ENCODE measurements around the gene HYKK. TPM values are rescaled to one million over a fixed set of nuclear protein-coding genes. Genes with fewer than 3 reads are reported as not detected.
"Not testable (repeated sequence)": the region's sequence is repeated elsewhere in the genome, so short reads cannot be mapped to it uniquely, and the experiment has no call there.

HYKK gene
- total and polyA plus RNA-seq, 5 donors from 2014 or later, result 1.6 to 4.1 (median 2.8) TPM

GRCh38 chr15:78527325-78527724 is 19.9 kb downstream of the HYKK start:
- Histone ChIP-seq H3K4me1 (ENCODE audit: control insufficient read depth, insufficient read depth, low read length, poor library complexity, severe bottlenecking) (no peaks in the 10 kb centered on the region), H3K9me3 (ENCODE audit: control insufficient read depth in 2 of 2, low read length in 2 of 2) (no peaks in the 10 kb centered on the region), H3K27me3 (ENCODE audit: control insufficient read depth, insufficient read depth, low read length) (no peaks in the 10 kb centered on the region), H3K27ac (ENCODE audit: insufficient read depth, low read length, poor library complexity, severe bottlenecking) (no peak overlapping the region), H3K4me3 (ENCODE audit: low read depth, low read length) (no peak overlapping the region), H3K36me3 (ENCODE audit: control insufficient read depth, insufficient read depth, low read length) (no peaks in the 10 kb centered on the region)
- DNase-seq (no peak), ATAC-seq (ENCODE audit: low read depth in 2 of 2) (no peak)
- Mint-ChIP-seq H3K27me3 (peaks cover 13% of the 10 kb centered on the region), H3K4me3 (no peak overlapping the region), H3K9me3 (peaks cover 0 to 3% (median 0%) of the 10 kb centered on the region in 7 donors), H3K27ac (no peak overlapping the region), H3K36me3 (peaks cover 9% of the 10 kb centered on the region), H3K4me1 (no peaks in the 10 kb centered on the region)

GRCh38 chr15:78533331-78533730 is 26.0 kb downstream of the HYKK start:
- H3K4me1 ChIP-seq (ENCODE audit: control insufficient read depth, insufficient read depth, low read length, poor library complexity, severe bottlenecking), result no peaks in the 10 kb centered on the region
- Mint-ChIP-seq H3K27me3 (no peaks in the 10 kb centered on the region), H3K36me3 (peaks cover 6% of the 10 kb centered on the region), H3K27ac (no peak overlapping the region), H3K4me3 (no peak overlapping the region), H3K9me3 (no peaks in the 10 kb centered on the region), H3K4me1 (no peaks in the 10 kb centered on the region)
- ATAC-seq (ENCODE audit: low read depth in 2 of 2) (no peak), DNase-seq (no peak)
- H3K27ac ChIP-seq (ENCODE audit: insufficient read depth, low read length, poor library complexity, severe bottlenecking), result no peak overlapping the region
- no peaks in the 10 kb centered on the region for H3K9me3 ChIP-seq (ENCODE audit: control insufficient read depth in 2 of 2, low read length in 2 of 2)
- H3K36me3 ChIP-seq (ENCODE audit: control insufficient read depth, insufficient read depth, low read length), result no peaks in the 10 kb centered on the region
- no peaks in the 10 kb centered on the region for H3K27me3 ChIP-seq (ENCODE audit: control insufficient read depth, insufficient read depth, low read length)
- H3K4me3 ChIP-seq (ENCODE audit: low read depth, low read length), result no peak overlapping the region

GRCh38 chr15:78536134-78536533 is 28.8 kb downstream of the HYKK start:
- H3K27ac ChIP-seq (ENCODE audit: insufficient read depth, low read length, poor library complexity, severe bottlenecking), result no peak overlapping the region
- no peak overlapping the region for H3K4me3 Mint-ChIP-seq
- no peak for ATAC-seq (ENCODE audit: low read depth in 2 of 2)
- H3K9me3 Mint-ChIP-seq, result no peaks in the 10 kb centered on the region
- H3K4me3 ChIP-seq (ENCODE audit: low read depth, low read length), result no peak overlapping the region
- H3K4me1 Mint-ChIP-seq, result peaks cover 5 to 10% (median 7%) of the 10 kb centered on the region in 4 donors
- no peak overlapping the region for H3K27ac Mint-ChIP-seq
- H3K36me3 Mint-ChIP-seq, result peaks cover 6% of the 10 kb centered on the region
- H3K27me3 Mint-ChIP-seq, result peaks cover 6% of the 10 kb centered on the region
- peaks cover 7% of the 10 kb centered on the region for H3K4me1 ChIP-seq (ENCODE audit: control insufficient read depth, insufficient read depth, low read length, poor library complexity, severe bottlenecking)
- no peaks in the 10 kb centered on the region for H3K27me3 ChIP-seq (ENCODE audit: control insufficient read depth, insufficient read depth, low read length)
- no peaks in the 10 kb centered on the region for H3K36me3 ChIP-seq (ENCODE audit: control insufficient read depth, insufficient read depth, low read length)
- no peak for DNase-seq
- no peaks in the 10 kb centered on the region for H3K9me3 ChIP-seq (ENCODE audit: control insufficient read depth in 2 of 2, low read length in 2 of 2)

- Mint-ChIP-seq H3K9me3 (no peaks in the 10 kb centered on the region), H3K36me3 (peaks cover 8% of the 10 kb centered on the region), H3K4me1 (peaks cover 6 to 20% (median 15%) of the 10 kb centered on the region in 4 donors), H3K27ac (peak overlapping the region in 1 of 3 donors; percentile 57), H3K4me3 (peak overlapping the region in 3 of 4 donors; percentile 38 to 97 (median 41)), H3K27me3 (peaks cover 6% of the 10 kb centered on the region)
- ATAC-seq (ENCODE audit: low read depth in 2 of 2), result no peak
- Histone ChIP-seq H3K4me1 (ENCODE audit: control insufficient read depth, insufficient read depth, low read length, poor library complexity, severe bottlenecking) (peaks cover 18% of the 10 kb centered on the region), H3K36me3 (ENCODE audit: control insufficient read depth, insufficient read depth, low read length) (peaks cover 2% of the 10 kb centered on the region), H3K4me3 (ENCODE audit: low read depth, low read length) (no peak overlapping the region), H3K9me3 (ENCODE audit: control insufficient read depth in 2 of 2, low read length in 2 of 2) (no peaks in the 10 kb centered on the region), H3K27me3 (ENCODE audit: control insufficient read depth, insufficient read depth, low read length) (no peaks in the 10 kb centered on the region), H3K27ac (ENCODE audit: insufficient read depth, low read length, poor library complexity, severe bottlenecking) (no peak overlapping the region)
- DNase-seq, result no peak
Measured at GRCh38 chr15:78537266-78537905, 30.0 kb downstream of the HYKK start.

DNA sequence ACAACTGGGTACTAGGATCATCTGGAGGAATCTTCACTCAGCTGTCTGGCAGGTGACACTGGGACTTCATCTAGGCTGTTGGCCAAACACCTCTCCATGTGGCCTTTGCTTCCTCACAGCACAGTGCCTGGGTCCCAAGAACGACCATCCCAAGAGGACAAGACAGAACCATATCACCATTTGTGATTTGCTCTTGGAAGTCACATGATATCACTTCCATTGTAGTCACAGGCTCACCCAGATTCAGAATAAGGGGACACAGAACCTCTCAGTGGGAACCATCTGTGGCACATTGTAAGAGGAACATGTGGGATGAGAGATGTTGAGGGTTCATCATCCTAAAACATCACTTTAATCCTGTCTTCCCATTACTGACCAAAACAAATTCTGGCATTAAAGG is 31.0 kb downstream of the HYKK start:
- no peak overlapping the region for H3K4me3 ChIP-seq (ENCODE audit: low read depth, low read length)
- Mint-ChIP-seq H3K4me3 (peak overlapping the region; percentile 3 to 97 (median 80)), H3K36me3 (peaks cover 14% of the 10 kb centered on the region), H3K27ac (peak overlapping the region in 1 of 3 donors; percentile 57), H3K27me3 (peaks cover 6% of the 10 kb centered on the region), H3K9me3 (no peaks in the 10 kb centered on the region), H3K4me1 (peaks cover 6 to 30% (median 21%) of the 10 kb centered on the region in 4 donors)
- ATAC-seq (ENCODE audit: low read depth in 2 of 2) (no peak), DNase-seq (no peak)
- no peak overlapping the region for H3K27ac ChIP-seq (ENCODE audit: insufficient read depth, low read length, poor library complexity, severe bottlenecking)
- no peaks in the 10 kb centered on the region for H3K27me3 ChIP-seq (ENCODE audit: control insufficient read depth, insufficient read depth, low read length)
- peaks cover 12% of the 10 kb centered on the region for H3K36me3 ChIP-seq (ENCODE audit: control insufficient read depth, insufficient read depth, low read length)
- H3K9me3 ChIP-seq (ENCODE audit: control insufficient read depth in 2 of 2, low read length in 2 of 2), result no peaks in the 10 kb centered on the region
- peaks cover 27% of the 10 kb centered on the region for H3K4me1 ChIP-seq (ENCODE audit: control insufficient read depth, insufficient read depth, low read length, poor library complexity, severe bottlenecking)

GRCh38 chr15:78539464-78540140 is 32.2 kb downstream of the HYKK start:
- Histone ChIP-seq H3K4me1 (ENCODE audit: control insufficient read depth, insufficient read depth, low read length, poor library complexity, severe bottlenecking) (peaks cover 31% of the 10 kb centered on the region), H3K36me3 (ENCODE audit: control insufficient read depth, insufficient read depth, low read length) (peaks cover 23% of the 10 kb centered on the region), H3K27ac (ENCODE audit: insufficient read depth, low read length, poor library complexity, severe bottlenecking) (peak overlapping the region; percentile 96), H3K4me3 (ENCODE audit: low read depth, low read length) (peak overlapping the region; percentile 99)
- H3K27me3 ChIP-seq (ENCODE audit: control insufficient read depth, insufficient read depth, low read length); ATAC-seq (ENCODE audit: low read depth in 2 of 2); DNase-seq; H3K9me3 ChIP-seq (ENCODE audit: control insufficient read depth in 2 of 2, low read length in 2 of 2); H3K27me3 Mint-ChIP-seq; H3K9me3 Mint-ChIP-seq: not testable (repeated sequence)
- Mint-ChIP-seq H3K36me3 (peaks cover 16% of the 10 kb centered on the region), H3K27ac (peak overlapping the region; percentile 96 to 99 (median 99)), H3K4me1 (peaks cover 6 to 36% (median 25%) of the 10 kb centered on the region in 4 donors), H3K4me3 (peak overlapping the region; percentile 88 to 97 (median 95))

GRCh38 chr15:78540141-78540870 is 32.9 kb downstream of the HYKK start, which contains the start of gene PSMA4:
Gene PSMA4 (plus strand): TSS chr15:78540444. CDS start chr15:78541928, 1,484 bp downstream.
- Histone ChIP-seq H3K4me3 (ENCODE audit: low read depth, low read length) (peak within 1 kb of the TSS; percentile 99), H3K27ac (ENCODE audit: insufficient read depth, low read length, poor library complexity, severe bottlenecking) (peak within 1 kb of the TSS; percentile 96), H3K36me3 (ENCODE audit: control insufficient read depth, insufficient read depth, low read length) (peaks cover 30% of the 10 kb centered on the region), H3K4me1 (ENCODE audit: control insufficient read depth, insufficient read depth, low read length, poor library complexity, severe bottlenecking) (peaks cover 31% of the 10 kb centered on the region), H3K9me3 (ENCODE audit: control insufficient read depth in 2 of 2, low read length in 2 of 2) (no peaks in the 10 kb centered on the region), H3K27me3 (ENCODE audit: control insufficient read depth, insufficient read depth, low read length) (no peaks in the 10 kb centered on the region)
- Mint-ChIP-seq H3K27me3 (peaks cover 6% of the 10 kb centered on the region), H3K36me3 (peaks cover 18% of the 10 kb centered on the region), H3K4me3 (peak within 1 kb of the TSS; percentile 88 to 97 (median 95)), H3K4me1 (peaks cover 6 to 40% (median 26%) of the 10 kb centered on the region in 4 donors), H3K9me3 (no peaks in the 10 kb centered on the region), H3K27ac (peak within 1 kb of the TSS; percentile 96 to 99 (median 99))
- ATAC-seq (ENCODE audit: low read depth in 2 of 2) (peak; percentile 81 to 83), DNase-seq (peak; percentile 91 to 94 (median 94))
